GM18909 (cell line): ENCODE data around the gene FSHR.
A peak's percentile ranks its signal among the peaks of the same experiment; 100 is the strongest.

Experiments
- ATAC-seq: cut with Tn5 transposase; IDR thresholded peaks from one replicate; pipeline ENCODE4 v1.9.1; 2021; ENCODE audit warnings: mild to moderate bottlenecking; ENCODE audit not compliant: unreplicated experiment, poor library complexity

FSHR gene

DNA sequence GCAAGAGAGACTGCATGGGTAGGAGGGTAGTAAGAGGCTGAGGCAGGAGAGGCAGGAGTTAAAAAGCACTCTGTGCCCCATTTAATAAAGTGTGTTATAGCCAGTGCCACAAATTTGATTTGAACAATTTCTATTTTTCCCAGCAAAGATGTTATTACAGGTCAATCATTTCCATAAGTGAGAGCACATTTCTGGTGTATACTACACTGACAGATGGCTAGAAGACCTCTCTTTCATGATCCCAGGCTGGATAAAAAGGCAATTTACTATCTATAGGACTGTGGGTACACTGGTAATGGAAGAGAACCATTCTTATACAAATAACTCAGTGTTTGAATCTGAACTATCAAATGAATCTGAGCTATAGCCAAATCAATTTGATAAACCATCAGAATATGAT lies 176.2 kb downstream of the FSHR start:
- ATAC-seq: no peak

DNA sequence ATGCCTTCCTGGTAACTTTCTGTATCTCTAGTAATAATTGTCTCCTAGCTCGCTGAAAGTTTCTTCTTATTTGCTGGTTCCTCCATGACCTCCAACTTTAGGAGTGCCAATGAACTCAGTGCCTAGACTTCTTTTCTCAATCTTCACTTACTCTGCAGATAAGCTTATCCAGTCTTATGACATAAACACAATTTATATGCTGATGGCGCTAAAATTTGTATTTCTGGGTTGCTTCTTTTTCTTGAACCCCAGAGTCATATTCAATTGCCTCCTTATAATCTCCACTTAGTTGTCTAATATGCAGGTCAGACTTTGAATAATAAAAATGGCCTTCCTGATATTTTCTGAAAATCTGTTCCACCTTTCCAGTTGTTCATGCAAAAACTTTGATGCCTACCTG lies 182.5 kb downstream of the FSHR start:
- ATAC-seq: no peak

DNA sequence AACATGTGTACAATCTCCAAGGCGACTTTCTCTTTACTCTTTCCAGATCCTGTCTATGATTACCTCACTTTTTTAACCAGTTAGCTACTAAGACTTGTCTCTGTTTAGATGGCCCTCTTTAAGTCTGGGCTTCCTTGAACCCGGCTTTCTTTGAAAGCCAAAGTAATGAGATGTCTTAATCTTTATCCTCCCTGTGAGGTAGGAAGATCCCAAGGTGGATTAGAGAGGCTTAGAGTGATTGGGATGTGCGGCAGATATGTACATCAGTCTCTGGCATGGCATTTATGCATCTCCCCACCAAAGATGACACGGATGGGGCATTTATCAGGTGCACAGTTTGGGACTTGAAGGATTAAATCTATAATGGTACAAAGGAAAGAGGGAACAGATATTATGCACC lies 186.3 kb downstream of the FSHR start:
- no peak for ATAC-seq

DNA sequence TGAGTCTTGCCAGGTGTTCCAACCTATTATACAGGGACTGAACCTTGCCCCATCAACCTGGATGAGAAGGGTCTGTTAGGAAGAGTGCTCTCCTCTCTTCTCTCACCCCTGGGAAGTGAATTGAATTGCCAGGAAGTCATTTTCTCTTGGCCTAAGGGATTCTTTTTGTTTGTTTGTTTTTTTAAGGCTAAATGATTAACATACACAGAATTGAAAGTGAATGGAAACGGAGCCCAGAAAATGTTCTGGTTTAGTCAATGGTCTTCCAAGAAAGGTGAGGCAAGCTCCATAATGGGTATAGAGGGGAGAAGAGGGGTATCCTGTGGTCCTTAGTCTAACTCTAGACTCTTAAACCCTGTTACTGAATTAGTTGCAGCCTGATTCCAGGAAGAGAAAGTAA lies 189.1 kb downstream of the FSHR start:
- no peak for ATAC-seq

DNA sequence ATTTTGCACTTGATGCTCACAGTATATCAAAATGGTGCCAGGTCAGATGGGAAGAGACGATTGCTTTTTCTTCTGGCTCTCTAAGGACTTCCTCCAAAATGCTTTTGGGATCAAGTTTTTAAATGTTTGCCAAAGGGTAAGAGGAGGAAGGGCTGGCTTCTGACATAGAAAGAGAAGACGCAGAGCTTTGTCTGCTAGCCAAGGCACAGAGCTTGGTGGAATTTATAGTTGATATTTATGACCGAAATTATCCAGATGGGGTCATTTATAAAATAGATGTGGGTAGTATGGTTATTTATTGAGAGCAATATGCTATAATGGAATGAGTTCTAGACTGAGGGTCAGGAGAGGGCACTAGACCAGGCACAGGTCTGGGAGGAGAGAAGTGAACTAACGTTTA lies 193.3 kb downstream of the FSHR start:
- ATAC-seq: no peak

DNA sequence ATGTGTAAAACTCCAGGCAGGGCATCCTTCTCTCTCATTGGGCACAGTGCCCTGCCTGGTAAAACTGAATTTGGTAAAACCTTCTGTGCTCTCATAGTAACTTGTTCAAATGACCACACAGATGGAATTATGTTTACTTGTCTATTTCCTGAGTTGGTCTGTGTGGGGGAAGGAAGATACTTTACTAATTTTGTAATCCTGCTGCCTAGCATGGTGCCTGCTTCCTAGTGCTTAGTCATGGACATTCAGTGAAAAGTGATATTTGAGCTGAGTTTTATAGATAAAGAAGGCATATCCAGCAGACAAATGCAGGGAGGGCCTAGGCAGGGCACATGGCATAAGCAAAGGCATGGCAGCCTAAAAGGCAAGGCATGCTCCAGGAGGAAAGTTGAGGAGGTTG lies 199.4 kb downstream of the FSHR start:
- no peak for ATAC-seq

DNA sequence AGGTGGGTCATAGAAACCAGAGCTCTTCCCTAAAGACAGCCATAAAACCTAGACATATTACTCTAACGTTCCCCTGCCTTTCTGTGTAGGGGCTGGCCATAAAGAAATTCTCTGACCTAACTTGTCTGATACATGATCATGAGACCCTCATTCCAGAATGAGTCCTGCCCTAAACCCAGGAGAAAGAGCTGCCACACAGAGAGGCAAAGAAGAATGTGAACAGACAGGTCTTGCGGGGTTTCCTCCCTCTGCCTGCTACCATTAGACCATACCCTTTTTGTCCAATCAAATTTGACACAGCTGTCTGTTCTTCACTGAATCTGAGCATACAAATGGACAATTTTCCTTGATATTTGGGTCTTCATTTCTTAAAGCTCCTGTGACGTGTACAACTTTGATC lies 200.0 kb downstream of the FSHR start:
- ATAC-seq: no peak

DNA sequence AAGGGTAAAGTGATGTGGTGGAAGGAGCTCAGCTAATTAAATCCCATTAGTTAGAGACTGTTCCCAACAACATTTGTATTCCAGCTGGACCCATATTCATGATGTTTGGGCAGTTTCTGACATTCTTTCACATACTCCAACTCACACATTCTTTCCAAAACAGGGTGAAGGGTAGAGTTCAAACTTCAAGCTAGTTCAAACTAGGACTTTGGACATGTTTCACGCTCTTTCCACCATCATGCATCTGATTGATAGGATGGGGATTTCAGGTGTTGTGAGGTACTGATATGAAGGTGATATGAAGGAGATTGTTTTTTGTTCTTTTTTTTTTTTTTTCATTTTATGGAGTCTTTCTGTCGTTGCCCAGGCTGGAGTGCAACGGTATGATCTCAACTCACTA lies 201.7 kb downstream of the FSHR start:
- ATAC-seq: no peak

DNA sequence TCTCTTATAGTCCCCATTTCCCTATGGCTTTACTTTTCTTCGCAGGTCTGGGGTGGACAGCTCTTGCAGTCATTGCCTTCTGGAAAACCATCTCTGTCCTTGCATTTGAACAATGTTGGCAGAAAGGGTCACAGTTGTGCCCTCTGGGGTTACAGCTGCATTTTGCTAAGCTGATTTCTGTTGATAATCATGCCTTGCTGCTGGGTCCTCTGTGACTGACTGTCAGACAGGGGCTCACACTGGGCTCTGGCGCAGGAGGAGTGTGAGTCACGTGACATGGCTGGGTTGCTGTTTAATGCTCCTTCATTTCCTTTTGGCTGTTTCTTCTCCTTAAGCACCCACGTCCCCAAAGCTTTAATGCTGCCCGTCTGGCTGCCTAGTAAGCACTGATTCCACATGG lies 202.2 kb downstream of the FSHR start:
- no peak for ATAC-seq

DNA sequence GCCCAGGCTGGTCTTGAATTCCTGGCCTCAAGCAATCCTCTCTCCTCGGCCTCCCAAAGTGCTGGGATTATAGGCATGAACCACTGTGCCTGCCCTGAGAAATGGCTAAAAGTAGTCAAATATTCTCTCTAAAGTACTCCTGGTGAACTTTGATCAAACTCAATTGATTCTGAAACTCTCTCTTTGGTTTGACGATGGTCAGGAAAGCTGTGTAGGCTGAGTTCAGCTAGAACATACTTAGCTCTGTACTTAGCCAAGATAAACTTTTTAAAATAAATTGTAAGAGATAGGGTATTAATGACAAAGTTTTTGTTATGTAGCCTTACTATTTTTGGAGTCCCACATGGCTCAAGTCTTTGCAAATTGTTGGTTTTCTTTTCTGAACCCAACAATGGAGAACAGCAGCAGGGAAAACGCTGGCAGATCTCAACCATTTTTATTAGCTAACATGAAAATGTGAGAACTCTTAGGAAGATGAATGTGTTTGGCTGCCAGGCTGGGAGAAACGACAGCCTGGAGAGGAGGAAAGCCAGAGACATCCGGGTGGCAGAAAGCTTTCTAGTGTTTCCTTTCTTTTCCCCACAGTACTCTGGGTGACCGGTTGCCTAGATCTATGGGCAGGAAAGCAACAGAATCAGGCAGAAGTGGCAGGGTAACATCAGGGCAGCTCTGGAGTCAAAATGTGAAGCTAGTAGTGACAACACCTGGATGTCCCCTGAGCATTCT lies 205.8 kb downstream of the FSHR start:
- ATAC-seq: no peak

DNA sequence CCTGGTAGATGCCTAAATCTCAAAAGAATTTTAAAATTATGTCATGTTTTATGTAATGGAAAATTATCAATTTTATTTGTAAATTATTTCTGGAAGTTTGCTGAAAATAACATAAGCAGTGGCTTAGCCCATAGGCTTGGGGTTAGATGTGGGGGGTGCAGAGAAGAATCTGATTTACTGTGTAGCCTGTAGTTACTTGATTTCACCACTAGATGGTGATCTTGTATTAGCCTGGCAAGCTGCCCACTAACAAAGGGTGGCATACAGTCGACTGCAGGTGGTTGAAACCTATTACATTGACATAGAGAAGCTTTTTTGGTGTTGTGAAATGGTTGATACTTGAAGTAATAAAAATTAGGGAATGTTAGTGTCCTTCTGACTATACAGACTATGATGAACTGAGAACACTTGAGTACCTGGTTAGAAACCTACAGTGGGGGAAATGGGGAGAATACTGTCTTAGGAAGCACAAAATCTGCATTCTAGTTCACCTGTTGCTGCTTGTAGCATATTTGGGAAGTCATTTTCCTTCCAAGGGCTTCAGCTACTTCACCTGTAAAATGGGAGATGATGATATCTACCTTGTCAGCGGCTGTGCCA lies 207.8 kb downstream of the FSHR start:
- ATAC-seq: peak; percentile 94

DNA sequence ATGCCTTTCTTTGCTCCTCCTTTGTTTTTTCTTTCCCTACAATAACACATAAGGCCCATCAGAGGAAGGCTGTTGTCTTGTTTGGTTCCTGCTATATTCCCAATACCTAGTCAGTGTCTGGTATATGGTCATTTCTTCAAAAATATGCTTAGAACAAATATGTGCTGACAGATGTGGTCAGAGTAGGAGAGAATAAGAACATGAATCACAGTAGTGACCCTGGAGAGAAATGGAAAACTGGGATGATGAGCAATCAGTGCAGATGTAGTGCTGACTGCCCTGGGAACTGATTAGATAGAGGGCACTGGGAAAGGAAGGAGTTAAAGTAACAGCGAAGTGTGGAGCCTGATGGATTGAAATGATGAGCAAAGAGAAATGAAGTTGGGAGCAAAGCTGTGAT lies 209.4 kb downstream of the FSHR start:
- ATAC-seq: no peak

DNA sequence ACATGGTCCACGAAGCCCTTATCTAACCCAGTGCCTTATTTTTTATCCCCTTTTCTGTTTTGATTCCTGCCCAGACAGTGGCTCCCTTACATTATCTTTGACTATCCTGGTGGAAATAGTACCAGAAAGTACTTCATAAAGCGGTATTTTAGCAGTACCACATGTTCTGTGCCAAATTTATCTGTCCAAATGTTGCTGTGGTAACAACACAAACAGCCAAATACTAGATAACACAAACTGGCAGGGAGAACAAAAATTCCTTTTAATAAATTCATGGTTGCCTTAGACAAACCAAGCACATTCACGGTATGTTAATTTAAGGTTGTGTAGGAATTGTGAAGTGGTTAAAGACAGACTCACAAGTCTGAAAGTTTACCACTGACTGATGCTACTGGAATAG lies 210.9 kb downstream of the FSHR start:
- ATAC-seq: no peak

DNA sequence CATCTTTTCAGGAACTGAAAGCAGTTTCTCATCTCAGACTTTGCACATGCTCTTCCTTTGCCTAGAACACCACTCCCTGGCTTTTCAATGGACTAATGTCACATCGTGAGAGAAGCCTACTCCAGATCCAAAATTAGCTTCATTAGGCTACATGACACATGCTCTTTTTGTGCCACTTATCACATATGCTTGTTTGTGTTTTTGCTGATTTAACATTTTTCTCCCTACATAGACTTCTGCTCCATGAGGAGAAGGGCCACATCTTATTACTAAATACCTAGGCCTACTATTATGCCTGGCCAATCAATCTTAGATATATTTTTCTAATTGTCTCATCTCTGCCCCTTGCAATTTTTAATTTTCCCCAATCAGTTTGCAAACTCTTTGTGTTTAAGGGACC lies 212.4 kb downstream of the FSHR start:
- ATAC-seq: no peak

DNA sequence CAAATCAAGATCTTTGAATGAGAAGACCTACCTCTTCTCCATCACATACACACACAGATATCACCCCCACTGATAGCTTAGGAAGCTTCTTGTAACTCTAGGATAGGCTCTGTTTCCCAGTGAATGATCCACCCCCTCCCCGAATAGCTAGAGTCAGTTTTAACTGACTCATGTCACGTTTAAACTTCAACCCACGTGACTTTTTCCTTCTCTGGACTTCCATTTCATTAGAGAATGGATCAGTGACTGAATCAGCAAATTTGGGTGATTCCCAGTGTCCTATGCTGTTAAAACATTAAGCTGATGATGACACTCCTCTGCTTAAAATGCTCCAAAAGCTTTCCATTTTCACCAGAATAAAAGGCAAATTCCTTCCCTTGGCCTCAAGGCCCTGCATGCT lies 212.9 kb downstream of the FSHR start:
- no peak for ATAC-seq

DNA sequence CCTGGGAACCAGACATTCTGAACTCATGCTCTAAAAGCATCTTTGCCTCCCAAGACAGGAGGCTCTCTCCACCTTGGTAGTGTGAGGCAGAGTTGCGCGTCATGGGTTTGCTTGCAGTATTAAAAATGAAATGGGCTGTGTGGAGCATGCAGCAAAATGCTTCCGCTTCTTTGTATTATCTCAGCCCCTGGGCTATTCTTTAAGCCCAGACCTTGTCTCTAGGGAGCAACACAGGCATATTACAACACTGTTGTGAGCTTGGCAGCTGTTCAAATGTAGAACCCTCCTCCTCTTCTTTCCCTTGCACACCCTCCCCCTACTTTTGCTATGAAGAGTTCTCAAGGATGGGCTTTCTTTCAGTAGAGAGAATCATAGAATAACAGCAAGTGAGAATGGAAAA lies 213.7 kb downstream of the FSHR start:
- ATAC-seq: no peak

DNA sequence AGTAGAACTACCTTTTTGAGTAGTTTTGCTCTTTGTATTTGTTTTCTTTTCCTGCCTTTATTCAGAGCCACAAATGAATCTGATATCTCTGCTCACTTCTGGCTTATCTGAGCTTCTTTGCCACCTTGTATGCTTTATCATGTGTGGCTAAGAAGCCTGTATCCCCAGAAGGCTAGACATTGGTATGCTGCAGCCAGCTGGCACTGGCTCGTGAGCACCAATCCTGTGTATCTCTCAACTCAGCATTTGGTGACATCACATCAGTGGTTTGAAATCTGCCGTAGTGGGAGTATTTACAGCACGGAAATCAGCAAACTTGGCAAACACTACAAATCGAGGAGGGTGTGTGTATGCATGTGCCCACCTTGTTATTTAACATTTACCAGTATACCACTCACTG lies 215.1 kb downstream of the FSHR start:
- no peak for ATAC-seq

DNA sequence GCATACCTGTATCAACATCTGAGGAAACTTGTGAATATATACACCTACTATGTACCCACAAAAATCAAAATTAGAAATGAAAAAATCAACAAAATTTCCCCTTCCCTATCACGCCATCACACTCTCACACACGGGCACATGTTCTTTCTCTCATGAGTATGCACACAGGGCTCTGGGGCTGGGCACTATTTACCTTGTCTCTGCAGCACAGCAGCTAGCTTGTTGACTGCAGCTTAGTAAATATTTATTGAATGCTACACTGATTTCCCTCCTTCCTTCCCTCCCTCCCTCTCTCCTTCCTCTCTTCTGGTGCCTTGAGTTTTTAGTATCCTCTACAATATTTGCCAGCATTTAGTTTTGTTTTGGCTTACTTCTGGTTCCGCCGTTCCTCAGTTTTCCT lies 216.1 kb downstream of the FSHR start:
- no peak for ATAC-seq

DNA sequence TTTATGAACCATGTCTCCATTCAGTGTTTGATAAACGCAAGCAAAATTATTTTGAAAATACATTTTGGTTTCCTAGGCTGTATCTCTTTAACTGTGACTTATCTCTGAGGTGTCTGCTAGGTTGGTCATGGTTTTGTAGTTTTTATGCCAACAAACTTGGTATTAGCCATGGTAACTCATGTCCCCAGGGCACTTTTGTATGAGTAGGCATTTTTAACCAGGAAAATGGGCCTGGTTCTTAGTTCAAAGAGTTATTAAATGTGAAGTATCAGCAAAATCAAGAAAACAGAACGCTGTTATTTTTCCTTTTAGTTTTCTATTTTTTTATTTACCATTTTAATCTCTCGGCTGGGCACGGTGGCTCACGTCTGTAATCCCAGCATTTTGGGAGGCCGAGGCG lies 219.5 kb downstream of the FSHR start:
- no peak for ATAC-seq

DNA sequence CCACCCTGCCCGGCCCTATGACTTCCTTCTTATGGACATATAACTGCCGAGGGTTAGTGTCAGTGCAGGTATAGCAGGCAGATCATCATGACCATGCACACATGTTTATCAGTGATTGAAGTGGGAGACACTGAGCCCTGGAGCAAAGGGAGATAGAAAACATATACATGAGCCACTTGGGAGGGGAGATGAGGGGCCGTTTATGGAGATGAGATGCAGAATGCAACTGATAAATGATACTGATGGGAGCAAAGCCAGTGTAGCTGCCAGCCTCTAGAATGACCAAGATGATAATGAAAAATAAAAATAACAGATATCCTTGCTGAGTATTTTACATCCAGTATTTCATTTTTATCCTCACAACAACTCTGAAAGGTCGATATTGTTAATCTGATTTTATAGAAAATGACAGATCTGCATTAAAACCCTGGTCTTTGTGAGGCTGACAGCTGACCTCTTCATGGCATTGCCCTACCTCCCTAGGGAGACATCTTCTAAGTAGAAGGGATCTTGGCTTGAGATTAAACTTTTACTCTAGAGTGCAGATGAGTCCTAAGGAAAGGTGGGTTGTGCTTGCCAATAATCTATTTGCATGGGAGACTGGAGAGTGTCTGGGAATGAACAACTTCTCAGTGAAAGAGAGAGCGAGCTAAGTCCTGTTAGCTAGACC lies 220.4 kb downstream of the FSHR start:
- no peak for ATAC-seq

DNA sequence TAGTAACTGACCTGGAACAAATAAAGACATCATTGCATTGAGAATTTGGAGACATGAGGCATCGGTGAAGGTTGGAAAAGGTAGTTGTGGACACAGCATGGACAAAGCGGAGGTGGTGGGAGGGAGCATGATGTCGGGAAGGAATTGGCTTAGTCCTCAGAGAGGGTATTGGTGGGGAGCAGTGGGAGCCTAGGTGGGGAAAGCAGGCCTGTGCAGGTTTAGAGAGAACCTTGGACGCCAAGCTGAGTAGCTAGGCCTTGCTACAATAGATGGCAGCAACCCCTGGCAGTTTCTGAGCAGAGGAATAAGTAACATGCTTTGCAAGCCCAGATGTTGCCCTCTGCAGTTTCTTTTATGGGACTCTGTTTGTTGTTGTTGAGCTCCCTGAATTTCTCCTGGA lies 221.6 kb downstream of the FSHR start:
- ATAC-seq: no peak
